GM19455 (cell line): Measurements from ENCODE around the gene HTR6.
A peak's percentile ranks its signal among the peaks of the same experiment; 100 is the strongest.

ENCODE experiments used
- ATAC-seq: cut with Tn5 transposase; IDR thresholded peaks from one replicate; pipeline ENCODE4 v1.9.1; 2021; ENCODE audit not compliant: unreplicated experiment

The HTR6 gene

GRCh38 chr1:19715334-19716203 lies 50.9 kb downstream of the HTR6 start:
- peak; percentile 55 for ATAC-seq

- no peak for ATAC-seq
Observed at GRCh38 chr1:19717467-19717866, 52.8 kb downstream of the HTR6 start.

GRCh38 chr1:19720174-19720573 lies 55.5 kb downstream of the HTR6 start:
- ATAC-seq, result no peak

- no peak for ATAC-seq
Observed at GRCh38 chr1:19720973-19721372, 56.3 kb downstream of the HTR6 start.

GRCh38 chr1:19723874-19724273 lies 59.2 kb downstream of the HTR6 start:
- no peak for ATAC-seq

GRCh38 chr1:19725606-19726005 lies 60.9 kb downstream of the HTR6 start:
- no peak for ATAC-seq

- no peak for ATAC-seq
Observed at GRCh38 chr1:19728413-19729145, 63.9 kb downstream of the HTR6 start.

GRCh38 chr1:19730232-19730631 lies 65.6 kb downstream of the HTR6 start:
- no peak for ATAC-seq
